Nephron progenitor cell (in vitro differentiated cells): ENCODE measurements around the gene DPM2.

Experiments
- DNase-seq: peaks from one replicate; pipeline ENCODE4 v3.0.0; 2021
- H3K27ac Mint-ChIP-seq: 2 replicates; pipeline ENCODE4 v1.8.0; 2021; ENCODE audit warnings: mild to moderate bottlenecking, moderate library complexity, mixed read lengths
- H3K27me3 Mint-ChIP-seq: 2 replicates; pipeline ENCODE4 v1.8.0; 2021; ENCODE audit warnings: mild to moderate bottlenecking, low read depth, mixed read lengths; ENCODE audit not compliant: poor library complexity
- H3K36me3 Mint-ChIP-seq: 2 replicates; pipeline ENCODE4 v1.8.0; 2021; ENCODE audit warnings: low read depth, mixed read lengths
- H3K4me1 Mint-ChIP-seq: 2 replicates; pipeline ENCODE4 v1.8.0; 2021; ENCODE audit warnings: mixed read lengths
- H3K4me3 Mint-ChIP-seq: 2 replicates; pipeline ENCODE4 v1.8.0; 2021; ENCODE audit warnings: mild to moderate bottlenecking, moderate library complexity, mixed read lengths
- H3K9me3 Mint-ChIP-seq: 2 replicates; pipeline ENCODE4 v1.8.0; 2021; ENCODE audit warnings: mild to moderate bottlenecking, moderate library complexity, mixed read lengths
- TF ChIP-seq, protein P1 (sequence below): fragments of 200-600 bp; sonication (generic); IDR thresholded peaks from 2 replicates; pipeline ENCODE4 v1.5.0; 2021; ENCODE audit warnings: antibody characterized with exemption

Gene DPM2

DNA sequence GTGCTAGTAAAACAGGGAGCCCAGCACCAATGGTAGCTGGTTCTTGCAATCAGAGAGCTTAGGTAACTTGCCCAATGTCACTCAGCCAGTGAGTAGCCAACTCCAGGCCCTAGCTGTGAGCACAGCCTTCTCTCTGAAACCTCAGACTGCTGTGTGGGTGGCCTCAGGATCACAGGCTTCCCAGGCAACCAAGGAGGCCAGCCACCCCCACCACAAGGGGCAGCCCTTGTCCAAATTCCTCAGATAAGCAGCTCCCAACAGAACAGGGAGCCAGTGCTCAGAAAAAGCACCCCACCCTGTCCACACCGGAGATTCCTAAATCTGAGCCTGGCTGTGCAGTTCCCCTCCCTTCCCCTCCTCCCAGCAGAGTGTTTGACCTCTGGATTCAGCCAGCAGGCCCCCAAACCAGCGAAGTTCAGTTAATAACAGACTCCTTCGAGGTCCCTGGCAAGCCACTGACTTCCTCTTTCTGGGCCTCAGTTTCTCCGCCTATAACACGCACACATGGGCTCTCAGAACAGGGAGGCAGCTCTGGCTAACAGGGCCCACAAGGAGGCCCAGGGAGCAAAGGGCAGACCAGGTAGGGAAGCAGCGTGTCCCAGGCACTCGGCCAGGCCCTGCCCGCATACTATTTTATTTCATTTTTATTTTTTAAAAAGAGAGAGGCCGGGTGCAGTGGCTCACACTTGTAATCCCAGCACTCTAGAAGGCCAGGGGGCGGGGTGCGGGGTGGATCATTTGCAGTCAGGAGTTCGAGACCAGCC lies 40.4 kb upstream of the DPM2 start:
- TF ChIP-seq, protein P1, sequence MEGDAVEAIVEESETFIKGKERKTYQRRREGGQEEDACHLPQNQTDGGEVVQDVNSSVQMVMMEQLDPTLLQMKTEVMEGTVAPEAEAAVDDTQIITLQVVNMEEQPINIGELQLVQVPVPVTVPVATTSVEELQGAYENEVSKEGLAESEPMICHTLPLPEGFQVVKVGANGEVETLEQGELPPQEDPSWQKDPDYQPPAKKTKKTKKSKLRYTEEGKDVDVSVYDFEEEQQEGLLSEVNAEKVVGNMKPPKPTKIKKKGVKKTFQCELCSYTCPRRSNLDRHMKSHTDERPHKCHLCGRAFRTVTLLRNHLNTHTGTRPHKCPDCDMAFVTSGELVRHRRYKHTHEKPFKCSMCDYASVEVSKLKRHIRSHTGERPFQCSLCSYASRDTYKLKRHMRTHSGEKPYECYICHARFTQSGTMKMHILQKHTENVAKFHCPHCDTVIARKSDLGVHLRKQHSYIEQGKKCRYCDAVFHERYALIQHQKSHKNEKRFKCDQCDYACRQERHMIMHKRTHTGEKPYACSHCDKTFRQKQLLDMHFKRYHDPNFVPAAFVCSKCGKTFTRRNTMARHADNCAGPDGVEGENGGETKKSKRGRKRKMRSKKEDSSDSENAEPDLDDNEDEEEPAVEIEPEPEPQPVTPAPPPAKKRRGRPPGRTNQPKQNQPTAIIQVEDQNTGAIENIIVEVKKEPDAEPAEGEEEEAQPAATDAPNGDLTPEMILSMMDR: no peak
- peak; percentile 54 for DNase-seq
- Mint-ChIP-seq H3K36me3 (no peaks in the 10 kb centered on the region), H3K4me3 (peak overlapping the region; percentile 95), H3K9me3 (no peaks in the 10 kb centered on the region), H3K27me3 (no peaks in the 10 kb centered on the region), H3K4me1 (peaks cover 82% of the 10 kb centered on the region), H3K27ac (no peak overlapping the region)

DNA sequence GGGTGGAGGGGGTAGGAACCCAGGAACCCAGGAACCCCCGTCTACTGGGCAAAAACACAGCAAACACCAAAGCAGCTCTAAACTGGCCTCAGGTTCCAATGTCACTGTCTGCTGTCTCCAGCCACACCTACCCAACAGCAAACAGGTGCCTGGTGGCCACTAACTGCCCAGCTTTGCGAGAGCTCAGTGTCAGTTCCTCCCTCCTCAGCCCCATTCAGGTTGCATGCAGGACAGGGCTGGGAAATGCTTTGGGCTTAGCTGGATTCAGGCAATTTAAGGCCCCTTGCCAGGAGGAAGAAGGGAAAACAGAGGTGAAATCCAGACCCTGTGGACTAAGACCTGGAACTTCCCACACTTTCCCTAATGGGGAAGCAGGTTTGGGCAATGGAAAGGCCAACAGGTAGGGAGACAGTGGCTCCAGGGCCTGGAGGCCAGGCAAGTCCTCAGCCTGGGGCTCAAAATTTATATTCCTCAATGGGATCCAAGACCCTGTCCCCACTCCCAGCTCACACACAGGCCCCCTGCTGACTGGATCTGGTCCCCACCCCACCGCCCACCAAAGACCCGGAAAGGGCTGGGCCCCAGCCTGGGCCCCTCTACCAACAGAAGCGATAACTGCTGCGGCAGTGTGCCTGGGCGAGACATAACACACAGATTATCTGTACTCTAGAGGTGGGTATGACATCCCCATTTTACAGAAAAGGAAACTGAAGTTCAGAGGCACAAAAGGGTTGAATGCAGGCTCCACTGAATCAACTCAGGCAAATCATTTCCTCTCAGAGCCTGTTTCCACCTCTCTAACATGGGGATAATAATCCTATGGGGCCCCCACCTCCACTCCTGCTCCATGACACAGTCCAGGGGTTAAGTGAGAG lies 39.6 kb upstream of the DPM2 start:
- Mint-ChIP-seq H3K9me3 (no peaks in the 10 kb centered on the region), H3K4me3 (peak overlapping the region; percentile 73), H3K27me3 (no peaks in the 10 kb centered on the region), H3K4me1 (peaks cover 82% of the 10 kb centered on the region), H3K27ac (no peak overlapping the region), H3K36me3 (no peaks in the 10 kb centered on the region)
- no peak for DNase-seq
- TF ChIP-seq, protein P1: no peak

DNA sequence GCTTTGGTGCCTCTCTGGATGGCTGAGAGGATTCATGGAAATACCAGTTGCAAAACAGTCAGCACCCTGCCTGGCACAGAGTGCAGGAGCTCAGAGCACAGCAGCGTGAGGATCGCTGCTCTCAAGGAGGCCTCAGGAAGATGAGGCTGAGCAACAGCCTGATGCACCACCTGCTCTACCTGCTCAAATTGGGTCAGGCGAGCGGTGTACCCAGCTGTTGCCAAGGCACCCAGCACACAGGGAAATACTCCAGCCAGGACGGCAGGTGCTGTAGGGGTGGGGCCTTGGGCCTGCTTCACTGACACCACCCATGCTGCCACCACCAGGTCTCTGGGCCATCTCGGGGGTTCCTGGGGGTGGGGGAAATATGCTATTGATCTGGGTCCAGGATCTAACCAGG lies 38.8 kb upstream of the DPM2 start:
- Mint-ChIP-seq H3K9me3 (no peaks in the 10 kb centered on the region), H3K4me1 (peaks cover 82% of the 10 kb centered on the region), H3K36me3 (no peaks in the 10 kb centered on the region), H3K27me3 (no peaks in the 10 kb centered on the region), H3K4me3 (no peak overlapping the region), H3K27ac (no peak overlapping the region)
- TF ChIP-seq, protein P1: no peak
- DNase-seq: no peak

DNA sequence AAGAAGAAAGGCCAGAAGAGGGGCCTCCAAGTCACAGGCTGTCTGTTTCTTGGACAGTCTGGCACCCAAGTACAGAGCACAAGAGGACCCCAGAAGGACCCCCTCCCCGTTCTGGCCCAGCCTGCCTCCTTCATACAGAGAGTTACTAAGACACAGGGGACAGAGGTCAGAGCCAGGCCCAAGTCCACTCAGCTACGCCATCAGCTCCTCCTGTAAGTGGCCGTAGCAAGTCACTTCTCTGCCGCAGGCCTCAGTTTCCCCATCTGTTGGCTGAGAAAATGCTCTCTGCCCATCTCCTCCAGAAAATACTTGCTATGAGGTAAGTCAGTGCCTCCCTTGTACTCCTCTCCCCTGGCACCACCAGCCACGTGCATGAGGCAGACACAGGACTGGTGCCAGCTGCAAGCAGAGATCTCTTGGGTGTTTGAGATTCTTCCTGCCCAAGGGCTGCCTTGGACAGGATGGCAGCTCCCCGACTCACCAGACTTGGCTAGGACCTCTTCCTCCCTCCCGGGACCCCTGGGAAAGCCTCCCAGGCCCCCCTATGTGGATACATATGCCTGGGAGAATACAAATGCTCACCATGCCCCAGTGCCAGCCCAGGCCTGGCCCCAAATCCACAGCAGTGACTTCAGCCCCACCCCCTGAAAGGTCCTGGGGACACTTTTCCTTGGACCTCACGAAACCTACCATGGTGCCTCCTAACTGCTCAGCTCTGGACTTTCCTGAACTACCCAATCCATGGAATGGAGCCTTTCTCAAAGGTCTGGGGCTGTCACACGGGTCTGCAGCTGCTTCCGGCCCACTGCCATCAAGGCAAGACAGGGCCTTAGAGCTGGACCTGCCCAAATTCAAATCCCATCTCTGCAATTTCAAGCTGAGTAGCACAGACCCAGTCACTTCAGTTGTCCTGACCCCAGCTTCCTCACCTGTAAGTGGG lies 38.0 kb upstream of the DPM2 start:
- H3K4me3 Mint-ChIP-seq: no peak overlapping the region
- H3K36me3 Mint-ChIP-seq: no peaks in the 10 kb centered on the region
- no peaks in the 10 kb centered on the region for H3K9me3 Mint-ChIP-seq
- peaks cover 85% of the 10 kb centered on the region for H3K4me1 Mint-ChIP-seq
- no peak for DNase-seq
- TF ChIP-seq, protein P1: no peak
- H3K27ac Mint-ChIP-seq: no peak overlapping the region
- H3K27me3 Mint-ChIP-seq: no peaks in the 10 kb centered on the region

DNA sequence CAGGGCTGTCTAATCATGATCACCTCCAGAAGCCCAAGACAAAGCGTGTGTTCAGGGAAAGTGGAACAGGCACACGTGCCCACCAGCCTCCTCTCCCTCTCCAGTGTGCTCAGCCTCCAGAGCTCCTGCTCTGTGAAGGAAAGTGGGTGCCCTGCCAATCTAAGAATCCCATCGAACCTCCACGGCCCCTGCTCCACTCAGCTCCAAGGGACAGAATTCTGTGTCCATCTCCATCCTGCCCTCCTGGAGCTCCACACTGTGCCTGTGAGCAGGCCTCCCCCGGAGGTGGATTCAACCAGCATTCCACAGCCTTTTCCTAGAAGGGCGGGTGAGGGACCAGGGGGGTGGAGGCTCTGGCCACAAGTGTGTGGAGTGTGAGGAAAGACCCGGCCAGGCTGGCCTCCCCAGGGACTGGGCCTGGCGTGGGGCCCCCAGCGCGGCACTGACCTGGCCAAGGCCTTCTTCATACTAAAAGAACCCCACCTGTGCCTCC lies 37.2 kb upstream of the DPM2 start:
- no peak overlapping the region for H3K27ac Mint-ChIP-seq
- H3K4me3 Mint-ChIP-seq: no peak overlapping the region
- H3K4me1 Mint-ChIP-seq: peaks cover 91% of the 10 kb centered on the region
- no peaks in the 10 kb centered on the region for H3K27me3 Mint-ChIP-seq
- no peaks in the 10 kb centered on the region for H3K36me3 Mint-ChIP-seq
- TF ChIP-seq, protein P1: no peak
- no peaks in the 10 kb centered on the region for H3K9me3 Mint-ChIP-seq
- no peak for DNase-seq
